Measurements from ENCODE around the gene STPG4.

Gene STPG4

GRCh38 chr2:47069628-47070154 lies 85.4 kb downstream of the STPG4 start:
- no peak for DNase-seq

- DNase-seq: no peak
These were observed 86.0 kb downstream of the STPG4 start for GRCh38 chr2:47068981-47069627.

GRCh38 chr2:47067788-47068407 lies 87.2 kb downstream of the STPG4 start:
- DNase-seq: no peak

- no peak for DNase-seq
These were observed 89.2 kb downstream of the STPG4 start for GRCh38 chr2:47065771-47066380.

GRCh38 chr2:47065343-47065742 lies 89.8 kb downstream of the STPG4 start:
- DNase-seq: no peak

GRCh38 chr2:47064106-47064505 lies 91.0 kb downstream of the STPG4 start:
- DNase-seq: no peak

- DNase-seq: no peak
These were observed 91.6 kb downstream of the STPG4 start for GRCh38 chr2:47063538-47063930.

- no peak for DNase-seq
These were observed 92.2 kb downstream of the STPG4 start for GRCh38 chr2:47062681-47063537.

- peak; percentile 62 for DNase-seq
These were observed 93.0 kb downstream of the STPG4 start for GRCh38 chr2:47061944-47062678.

- DNase-seq: no peak
These were observed 94.4 kb downstream of the STPG4 start for GRCh38 chr2:47060652-47061170.

- DNase-seq: peak; percentile 60
These were observed 96.8 kb downstream of the STPG4 start for GRCh38 chr2:47058003-47058931.

GRCh38 chr2:47057687-47058002 lies 97.5 kb downstream of the STPG4 start:
- DNase-seq: no peak

- DNase-seq: peak; percentile 55
These were observed 98.0 kb downstream of the STPG4 start for GRCh38 chr2:47056868-47057686.

- no peak for DNase-seq
These were observed 98.7 kb downstream of the STPG4 start for GRCh38 chr2:47056374-47056773.

GRCh38 chr2:47054868-47055267 lies 100.2 kb downstream of the STPG4 start:
- DNase-seq: no peak

- no peak for DNase-seq
These were observed 101.0 kb downstream of the STPG4 start for GRCh38 chr2:47054036-47054555.

GRCh38 chr2:47052847-47053246 lies 102.3 kb downstream of the STPG4 start:
- DNase-seq: no peak

GRCh38 chr2:47051562-47051961 lies 103.5 kb downstream of the STPG4 start:
- no peak for DNase-seq

- DNase-seq: no peak
These were observed 104.3 kb downstream of the STPG4 start for GRCh38 chr2:47050762-47051161.
